ENCODE measurements around the gene ANK3.
"Not testable (repeated sequence)": the region's sequence is repeated elsewhere in the genome, so short reads cannot be mapped to it uniquely, and the experiment has no call there.

The ANK3 gene

DNA sequence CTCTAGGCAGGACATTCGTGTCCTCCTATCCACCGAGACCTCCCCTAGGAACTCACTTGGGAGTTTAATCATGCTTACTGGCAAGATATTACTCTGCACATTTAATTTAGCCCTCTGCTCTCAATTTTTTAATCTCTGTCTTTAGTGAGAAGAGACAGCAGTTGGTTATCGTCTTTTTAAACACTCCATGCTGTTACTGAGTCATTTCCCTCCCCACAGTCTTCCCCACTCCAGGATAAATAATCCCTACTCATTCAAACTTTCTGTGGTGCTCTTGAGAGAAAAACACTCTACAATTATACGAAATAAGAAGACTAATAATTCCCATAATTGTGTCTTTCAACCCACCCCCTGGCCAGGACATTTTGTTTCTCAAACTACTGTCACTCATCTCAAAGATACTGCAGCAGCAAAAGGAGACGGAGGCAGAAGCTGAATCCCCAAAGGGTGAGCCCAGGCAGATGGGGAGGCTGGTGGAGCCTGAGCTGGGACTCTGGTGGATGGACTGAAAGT, 84.2 kb downstream of the ANK3 start:
- DNase-seq (ENCODE audit: low spot score): no peak

DNA sequence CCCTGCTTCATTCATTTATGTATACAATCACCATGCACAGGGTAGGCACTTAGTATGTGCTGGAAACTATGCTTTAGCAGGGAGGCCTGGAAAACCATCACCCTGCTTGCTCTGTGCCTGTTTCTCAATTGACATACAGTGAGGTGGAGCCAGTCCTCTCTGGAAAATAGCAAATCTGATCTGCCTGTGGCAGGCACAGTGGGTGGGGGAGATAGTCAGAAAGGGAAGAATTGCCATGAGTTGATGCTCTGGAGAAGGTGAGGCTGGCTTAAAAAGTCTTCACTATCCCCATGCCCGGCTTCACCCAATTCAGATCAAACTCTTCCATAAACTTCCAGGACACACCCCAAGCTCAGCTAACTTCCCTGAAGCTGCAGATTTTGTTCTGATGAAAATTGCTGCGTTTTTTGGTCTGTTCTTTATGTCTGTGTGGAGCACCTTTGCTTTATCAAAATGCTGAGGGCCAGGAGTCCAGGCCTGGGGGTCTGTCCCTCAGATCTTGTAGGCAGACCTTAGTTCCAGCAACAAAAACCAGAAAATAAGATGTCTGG, 84.8 kb downstream of the ANK3 start:
- no peak for DNase-seq (ENCODE audit: low spot score)

DNA sequence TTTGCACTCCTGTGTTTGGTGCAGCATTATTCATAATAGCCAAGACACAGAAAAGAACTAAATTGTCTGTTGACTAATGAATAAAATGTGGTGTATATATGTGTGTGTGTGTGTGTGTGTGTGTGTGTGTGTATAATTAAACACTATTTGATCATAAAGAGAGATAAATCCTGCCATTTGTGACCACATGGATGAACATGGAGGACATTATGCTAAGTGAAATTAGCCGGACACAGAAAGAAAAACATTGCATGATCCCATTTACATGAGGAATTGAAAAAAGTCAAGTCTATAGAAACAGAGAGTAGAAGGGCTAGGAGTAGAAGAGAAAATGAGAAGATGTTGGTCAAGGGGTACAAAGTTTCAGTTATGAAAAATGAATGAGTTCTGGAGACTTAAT, 85.9 kb downstream of the ANK3 start:
- DNase-seq (ENCODE audit: low spot score): no peak

DNA sequence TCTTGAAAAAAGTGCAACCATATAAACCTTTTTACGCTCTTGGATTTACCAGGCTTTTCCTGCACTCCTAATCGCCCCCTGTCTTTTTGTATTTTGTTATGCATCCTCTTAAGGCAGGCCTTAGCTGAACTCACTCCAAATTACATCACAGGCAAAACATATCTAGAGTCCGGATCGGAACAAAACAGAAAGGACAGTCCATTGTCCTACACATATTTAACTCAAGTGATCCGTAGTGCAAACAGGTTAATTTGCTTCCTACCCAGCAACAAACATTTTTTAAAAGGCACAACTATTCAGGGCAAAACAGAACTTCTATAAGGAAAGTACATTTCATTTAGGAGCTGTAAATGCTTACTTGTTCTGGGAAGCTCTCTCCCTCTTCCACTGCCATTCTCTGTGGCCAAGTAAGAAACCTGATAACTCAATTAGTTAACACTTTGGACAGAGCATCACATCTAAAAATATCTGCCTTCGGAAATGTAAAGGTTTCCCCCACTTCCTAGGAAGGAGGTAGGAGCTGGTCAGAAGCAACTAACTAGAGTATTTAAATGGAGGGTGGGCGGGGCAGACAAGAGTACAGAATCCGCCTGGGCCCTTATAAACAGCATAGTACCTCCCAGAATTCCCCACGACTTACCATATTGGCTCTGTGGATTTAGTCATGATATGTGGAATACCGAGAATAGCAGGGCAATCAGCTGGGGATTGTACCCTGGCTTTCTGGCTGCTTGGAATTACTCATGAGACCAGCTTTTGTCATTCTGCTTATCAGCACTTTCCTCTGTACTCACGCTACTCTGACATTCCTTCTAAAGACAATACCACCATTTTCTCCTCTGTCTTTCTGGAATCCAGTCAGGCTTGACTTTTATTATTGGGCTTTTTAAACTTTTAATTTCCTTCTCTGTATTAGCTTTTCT, 89.5 kb downstream of the ANK3 start:
- peak; percentile 53 for DNase-seq (ENCODE audit: low spot score)

DNA sequence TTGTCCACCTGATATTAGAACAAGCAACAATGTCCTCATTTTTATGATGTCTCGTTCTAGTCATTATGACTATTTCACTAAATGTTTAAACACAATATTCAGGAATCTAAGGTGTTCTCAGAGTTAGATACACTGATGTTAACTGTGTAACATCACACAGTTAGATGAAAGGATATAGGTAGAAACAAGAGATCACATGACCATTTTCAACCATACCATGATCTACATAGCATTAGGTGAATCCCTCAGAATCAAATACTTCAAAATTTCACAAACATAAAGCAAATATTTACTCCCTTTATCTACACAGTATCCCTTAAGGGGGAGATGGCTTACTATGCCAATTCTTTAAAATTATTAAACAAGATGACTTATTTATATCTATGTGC, 90.3 kb downstream of the ANK3 start:
- no peak for DNase-seq (ENCODE audit: low spot score)

DNA sequence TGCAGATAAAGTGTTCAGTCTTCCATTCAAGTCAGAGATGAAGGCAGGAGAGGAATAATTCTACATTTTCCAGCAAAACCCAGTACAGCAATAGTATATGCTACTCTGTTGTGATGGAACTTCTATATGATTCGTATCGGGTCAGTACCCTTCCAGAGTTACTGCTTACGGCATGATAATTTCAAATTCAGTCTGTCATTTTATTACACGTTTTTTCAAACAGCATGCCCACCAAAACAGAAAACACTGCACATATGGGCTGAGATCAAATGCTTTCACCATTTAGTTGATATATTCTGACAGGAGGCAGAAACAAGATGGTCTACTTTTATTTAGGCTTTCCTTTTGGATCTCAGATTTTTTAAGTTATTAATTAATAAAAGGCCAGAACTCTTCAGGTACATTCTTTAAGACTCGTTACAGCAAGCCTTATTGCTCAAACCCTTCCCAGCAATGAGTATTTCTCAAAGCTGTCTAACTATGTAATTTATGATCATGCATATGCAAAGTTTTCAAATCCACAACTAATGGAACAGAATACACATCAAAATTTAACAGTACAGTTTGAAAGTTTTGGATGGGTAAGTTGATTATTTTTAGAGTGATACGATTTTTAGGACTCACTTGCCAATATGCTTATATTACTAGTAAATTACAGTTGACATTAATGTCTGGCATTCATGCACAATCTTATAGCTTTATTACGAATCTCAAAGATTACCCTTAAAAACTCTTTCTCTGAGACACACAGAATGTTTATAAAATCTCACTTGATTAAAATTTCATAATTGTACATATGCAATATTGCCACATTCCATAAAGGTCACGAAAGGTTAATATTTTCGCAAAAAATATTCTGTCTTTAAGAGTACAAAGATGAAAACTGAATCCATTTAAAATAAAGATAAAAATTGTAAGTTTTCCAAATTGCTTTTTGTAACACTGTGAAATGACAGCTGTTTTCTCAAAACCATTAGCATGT, 91.0 kb downstream of the ANK3 start:
- no peak for DNase-seq (ENCODE audit: low spot score)

DNA sequence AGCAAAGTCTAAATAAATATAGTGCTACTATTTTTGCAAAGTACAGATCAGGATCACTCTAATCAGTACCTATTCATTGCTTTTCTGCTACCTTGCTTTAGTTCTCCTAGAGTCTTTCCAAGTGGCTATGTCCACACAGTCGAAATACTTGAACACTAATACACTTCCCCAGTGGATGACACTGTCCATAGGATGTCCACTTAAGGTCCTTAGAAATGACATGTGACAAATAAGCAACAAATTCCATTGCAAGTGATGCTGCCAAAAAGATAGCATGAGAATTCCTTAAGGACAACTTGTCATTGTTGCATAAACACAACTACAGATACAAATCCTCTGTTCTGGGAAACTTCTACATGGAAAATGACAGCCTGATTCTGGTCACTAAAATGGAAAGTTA, 93.6 kb downstream of the ANK3 start:
- DNase-seq (ENCODE audit: low spot score): no peak

DNA sequence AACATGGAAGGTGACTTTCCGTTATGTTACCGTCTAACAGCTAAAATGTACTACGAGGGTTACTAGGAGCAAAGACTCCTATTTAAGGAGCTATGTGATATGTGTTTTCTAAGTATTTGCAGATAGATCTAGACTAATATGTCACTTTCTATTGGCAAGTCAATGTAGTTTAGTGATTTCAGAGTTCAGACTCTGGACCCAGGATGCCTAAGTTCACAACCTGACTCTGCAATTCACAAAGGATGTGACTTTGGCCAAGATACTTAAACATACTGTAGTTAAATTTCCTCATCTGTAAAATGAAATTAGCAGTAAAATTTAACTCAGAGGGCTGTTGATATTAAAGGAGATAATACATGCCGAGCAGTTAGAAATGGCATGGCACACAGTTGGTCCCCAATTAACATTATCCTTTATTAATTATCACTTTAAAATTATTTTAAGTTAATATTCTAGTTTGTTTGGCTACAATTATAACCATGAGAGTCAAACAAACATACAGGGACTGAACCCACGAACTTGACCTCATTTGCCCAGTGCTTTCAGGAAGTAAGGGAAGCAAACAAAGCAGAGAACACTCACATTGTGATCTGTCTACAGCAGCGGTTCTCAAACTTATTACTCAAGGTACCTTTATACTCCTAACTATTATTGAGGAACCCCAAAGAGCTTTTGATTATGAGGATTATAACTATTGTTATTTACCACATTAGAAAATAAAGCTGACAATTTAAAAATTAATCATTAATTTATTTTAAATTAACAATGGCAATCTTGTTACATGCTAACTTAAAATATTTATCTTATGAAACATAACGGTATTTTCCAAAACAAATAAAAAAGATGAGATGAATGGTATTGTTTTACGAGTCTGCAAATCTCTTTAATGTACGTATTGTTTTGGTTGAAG, 94.4 kb downstream of the ANK3 start:
- no peak for DNase-seq (ENCODE audit: low spot score)

DNA sequence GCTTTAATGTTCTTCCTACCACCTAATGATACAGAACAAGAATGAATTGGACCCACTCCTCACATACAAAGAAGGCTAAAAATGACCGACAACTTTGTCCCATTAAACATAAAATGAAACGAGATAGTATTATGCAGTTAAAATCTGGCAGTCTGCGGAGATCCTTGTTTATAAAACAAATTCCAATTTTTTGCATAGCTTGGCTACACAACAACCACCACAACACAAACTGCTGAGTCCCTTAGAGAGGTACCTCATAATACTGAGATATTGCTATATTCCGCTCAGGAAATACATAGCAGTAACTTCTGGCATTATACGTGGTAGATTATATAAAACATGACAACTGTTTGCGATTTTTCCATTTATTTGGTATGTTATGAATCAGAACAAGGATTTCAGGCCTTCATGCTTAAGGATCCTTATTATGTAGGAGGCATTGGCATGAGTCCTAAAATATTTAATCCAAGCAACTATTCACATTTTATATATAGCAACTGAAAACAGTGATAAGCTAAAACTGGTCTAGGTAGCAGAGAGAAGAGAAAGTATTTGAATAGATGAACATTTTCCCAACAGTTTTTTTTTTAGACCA, 96.0 kb downstream of the ANK3 start:
- no peak for DNase-seq (ENCODE audit: low spot score)

DNA sequence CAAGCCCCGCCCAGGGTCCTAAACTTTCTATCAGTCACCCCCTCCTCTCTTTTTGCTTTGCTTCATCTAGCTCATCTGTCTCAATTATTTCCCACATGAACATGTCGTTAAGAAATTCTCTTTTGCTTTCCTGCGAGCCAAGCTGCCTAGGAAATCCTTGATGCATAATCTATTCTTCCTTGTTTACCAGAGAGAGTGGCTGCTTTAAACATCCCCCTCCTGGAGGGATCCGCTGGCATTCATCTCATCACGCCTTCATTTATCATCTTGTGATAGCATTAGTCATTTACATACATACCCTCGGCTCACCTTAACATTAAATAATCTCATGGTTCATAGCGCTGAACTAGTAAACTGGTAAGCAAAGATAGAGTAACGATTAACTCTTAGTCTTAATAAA, 96.7 kb downstream of the ANK3 start:
- DNase-seq (ENCODE audit: low spot score): no peak

DNA sequence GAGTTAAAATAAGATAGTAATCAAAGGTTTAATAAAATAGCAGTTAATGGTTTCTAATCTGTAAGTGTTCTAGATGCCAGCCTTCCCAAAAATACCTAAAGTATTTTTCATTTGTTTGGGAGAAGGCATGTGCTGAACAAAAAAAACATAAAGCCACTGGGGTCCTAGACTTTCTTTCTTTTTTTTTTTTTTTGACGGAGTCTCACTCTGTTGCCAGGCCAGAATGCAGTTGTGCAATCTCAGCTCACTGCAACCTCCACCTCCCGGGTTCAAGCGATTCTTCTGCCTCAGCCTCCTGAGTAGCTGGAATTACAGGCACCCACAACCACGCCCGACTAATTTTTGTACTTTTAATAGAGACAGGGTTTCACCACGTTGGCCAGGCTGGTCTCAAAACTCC, 97.1 kb downstream of the ANK3 start:
- not testable (repeated sequence) for DNase-seq (ENCODE audit: low spot score)

DNA sequence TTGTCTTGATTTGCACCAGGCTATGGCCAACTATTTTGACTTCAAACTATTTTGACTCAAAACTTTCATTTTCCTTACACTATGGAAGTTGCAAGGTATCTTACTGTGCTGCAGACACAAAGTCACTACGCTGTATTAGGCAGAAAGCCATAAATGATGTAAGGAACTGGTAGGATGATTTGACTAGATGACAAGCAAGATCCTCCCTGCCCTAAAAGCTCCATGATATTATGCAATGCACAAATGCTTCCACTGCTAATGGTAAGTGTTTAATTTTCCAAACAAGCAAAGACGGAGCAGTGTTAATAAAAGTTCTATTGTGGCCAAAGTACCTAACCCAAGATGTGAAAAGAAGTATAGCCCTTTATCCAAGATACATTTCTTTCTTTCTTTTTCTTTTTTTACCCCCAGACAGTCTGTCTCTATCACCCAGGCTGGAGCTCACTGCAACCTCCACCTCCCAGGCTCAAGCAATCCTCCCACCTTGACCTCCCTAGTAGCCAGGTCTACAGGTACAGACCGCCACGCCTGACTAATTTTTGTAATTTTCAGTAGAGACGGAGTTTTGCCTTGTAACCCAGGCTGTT, 98.2 kb downstream of the ANK3 start:
- no peak for DNase-seq (ENCODE audit: low spot score)

DNA sequence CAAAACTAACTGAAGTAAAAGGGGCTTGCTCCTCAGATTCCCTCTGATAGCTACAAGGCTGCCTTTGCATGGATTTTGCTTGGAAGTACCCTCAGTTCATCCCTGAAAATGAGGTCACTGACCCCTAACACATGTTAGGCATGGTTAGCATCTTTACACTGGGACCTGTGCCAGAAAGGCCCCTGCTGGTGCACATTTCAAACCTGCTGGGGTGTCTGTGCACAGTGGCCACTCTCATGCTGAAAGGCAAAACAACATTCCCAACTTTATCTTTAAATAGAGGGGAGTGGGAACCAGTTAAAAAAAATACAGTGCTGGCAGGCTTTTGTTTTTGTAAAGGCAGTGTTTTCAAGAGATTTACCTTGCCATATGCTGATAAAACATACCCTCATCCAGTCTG, 99.1 kb downstream of the ANK3 start:
- DNase-seq (ENCODE audit: low spot score): no peak

DNA sequence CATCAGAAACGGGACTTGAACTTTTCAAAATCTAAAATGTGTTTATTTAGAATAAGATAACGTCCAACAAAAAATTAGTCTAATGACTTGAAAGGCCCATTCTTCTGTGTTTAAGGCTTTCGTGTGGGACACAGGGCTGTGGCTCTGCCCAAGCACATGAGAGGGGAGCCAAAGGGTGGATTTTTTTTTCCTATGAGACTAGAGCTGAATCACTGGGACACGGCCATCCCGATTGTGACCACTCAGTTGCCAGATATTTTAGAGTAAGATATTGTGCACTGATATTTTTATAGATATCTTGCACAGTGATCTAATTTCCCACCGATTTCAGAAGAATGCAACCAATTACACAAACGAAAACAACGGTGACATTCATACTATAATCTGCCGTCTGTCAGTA, 99.9 kb downstream of the ANK3 start:
- DNase-seq (ENCODE audit: low spot score): no peak

DNA sequence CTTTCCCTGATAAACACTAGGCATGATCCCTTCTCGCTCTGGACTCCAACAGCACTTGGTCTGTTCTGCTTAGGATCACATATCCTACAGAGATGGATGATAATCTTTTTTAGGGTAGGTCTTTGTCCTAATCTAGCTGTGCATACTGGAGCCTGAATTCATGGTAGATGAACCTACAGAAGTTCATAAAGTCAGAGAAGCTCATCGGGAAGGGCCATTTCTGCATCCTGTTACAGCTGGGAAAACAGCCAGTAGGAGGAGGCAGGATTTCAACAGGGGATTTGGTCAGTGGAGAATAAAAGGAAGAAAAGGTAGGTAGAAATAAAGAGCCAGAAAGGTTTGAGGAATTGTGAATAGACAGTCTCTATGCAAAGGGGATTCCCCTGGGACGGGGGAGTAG, 101.4 kb downstream of the ANK3 start:
- DNase-seq (ENCODE audit: low spot score): no peak

DNA sequence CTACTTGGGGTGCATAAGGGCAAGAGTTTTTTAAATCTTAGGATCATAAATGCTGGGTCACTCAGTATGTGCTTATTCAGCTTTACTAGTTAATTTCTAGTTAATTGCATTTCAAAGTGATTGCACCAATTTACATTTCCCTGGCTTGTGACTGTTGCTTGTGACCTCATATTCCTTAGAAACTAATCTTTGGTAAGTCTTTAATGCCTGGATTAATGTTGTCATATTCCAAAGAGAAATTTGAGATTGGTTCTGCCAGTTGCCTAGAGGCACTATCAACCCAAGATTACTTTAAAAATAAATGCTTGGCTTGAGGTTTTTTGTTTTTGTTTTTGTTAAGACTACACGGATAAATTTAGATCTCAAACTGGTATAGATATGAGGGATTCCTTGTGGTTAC, 103.1 kb downstream of the ANK3 start:
- DNase-seq (ENCODE audit: low spot score): no peak

DNA sequence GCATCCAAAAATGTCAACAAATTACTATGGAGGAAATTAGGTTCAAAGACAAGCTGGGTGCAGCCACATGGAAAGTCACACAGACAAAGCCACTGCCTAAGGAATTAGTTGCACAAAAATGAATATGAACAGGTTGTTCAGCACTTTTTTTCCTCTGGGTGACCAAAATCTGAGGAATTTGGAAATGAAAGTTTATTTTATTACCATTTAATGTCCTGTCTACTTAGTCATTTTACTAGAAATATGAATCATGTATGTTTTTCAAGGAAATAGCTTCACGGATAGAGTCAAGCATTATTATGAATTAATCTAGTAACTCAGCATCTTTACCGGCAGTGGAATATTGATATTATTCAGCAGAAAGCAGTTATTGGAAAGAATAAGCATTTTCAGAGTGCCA, 106.3 kb downstream of the ANK3 start:
- peak; percentile 30 for DNase-seq (ENCODE audit: low spot score)

DNA sequence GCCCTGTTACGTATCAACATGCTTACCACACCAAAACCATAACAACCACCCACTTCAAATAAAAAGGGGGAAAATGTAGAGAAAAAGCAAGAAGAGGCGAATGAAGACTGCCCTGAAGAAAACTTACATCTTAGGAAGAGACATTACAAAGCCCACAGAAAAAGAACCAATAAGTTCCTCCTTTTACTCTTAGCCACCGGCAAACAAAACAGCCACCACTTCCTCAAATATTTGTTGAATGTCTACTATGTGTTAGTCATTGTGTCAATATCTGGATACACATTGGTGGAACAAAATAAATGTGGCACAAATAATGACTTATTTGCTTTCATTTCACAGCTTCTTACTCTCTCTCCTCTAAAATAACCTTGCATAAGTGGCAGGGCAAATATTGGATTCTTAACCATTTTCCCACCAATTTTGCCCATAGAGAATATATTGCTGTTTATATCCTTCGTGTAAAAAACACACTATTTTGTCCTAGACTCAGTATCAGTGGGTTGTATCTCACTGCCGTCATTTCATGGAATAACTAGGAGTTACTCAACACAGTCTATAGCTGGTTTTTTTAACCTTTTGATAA, 106.8 kb downstream of the ANK3 start:
- DNase-seq (ENCODE audit: low spot score): peak; percentile 85

DNA sequence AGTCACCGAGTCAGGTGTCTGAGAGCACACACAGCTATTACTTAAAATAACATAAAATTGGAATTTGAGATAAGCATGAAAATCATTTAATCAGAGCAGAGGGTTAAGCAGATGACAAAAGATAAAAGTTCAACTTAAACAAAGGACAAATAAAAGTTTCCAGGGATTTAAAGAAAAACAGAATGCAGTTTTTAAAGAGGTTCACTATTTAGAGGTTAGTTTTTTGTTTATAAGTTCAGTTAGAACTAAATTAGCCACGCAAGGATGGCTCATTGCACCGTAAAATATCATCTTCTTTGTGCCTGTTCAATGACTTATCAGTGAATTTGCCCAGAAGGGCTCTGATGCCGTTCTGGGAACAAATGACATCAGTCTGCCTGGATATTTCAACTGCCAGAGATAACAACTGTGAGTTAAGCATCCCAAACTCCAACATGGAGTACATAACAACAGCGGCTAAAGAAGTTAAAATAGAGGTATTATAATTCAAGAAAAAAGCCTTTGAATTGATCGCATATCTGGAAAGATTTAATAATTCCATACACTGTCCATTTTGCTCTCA, 107.8 kb downstream of the ANK3 start:
- no peak for DNase-seq (ENCODE audit: low spot score)

DNA sequence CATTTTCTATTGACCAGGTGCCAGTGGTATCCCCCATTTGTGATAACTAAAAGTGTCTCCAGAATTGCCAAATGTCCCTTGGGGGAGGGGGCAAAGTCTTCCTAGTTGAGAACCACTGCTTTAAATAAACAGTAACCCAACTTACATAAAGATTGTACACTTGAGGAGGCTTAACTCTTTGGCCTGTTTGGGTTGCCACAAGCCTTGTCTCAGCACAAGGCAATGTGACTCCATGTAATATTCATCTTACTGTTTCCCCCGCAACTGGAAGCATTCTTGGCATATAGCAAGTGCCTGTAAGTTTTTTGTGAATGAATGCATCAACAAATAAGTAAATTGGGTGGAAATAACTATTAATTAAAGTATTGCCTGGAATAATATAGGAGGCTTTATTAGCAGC, 108.3 kb downstream of the ANK3 start:
- DNase-seq (ENCODE audit: low spot score): no peak
